Measurements from ENCODE around the gene PIGL. TPM values are rescaled to one million over a fixed set of nuclear protein-coding genes. Genes with fewer than 3 reads are reported as not detected.

The PIGL gene
- total RNA-seq, 1 experiment from 2014 or later, result 44.1 TPM

GRCh38 chr17:16181581-16181980, 35.4 kb upstream of the PIGL start:
- Mint-ChIP-seq H3K4me3 (no peak overlapping the region), H3K27me3 (ENCODE audit: low read depth) (no peaks in the 10 kb centered on the region), H3K36me3 (peaks cover 27% of the 10 kb centered on the region), H3K4me1 (peaks cover 8% of the 10 kb centered on the region; the same call in 1 of the 2 replicates), H3K27ac (no peak overlapping the region), H3K9me3 (no peaks in the 10 kb centered on the region; the same call in 1 of the 2 replicates)
- CTCF ChIA-PET, result no interaction called here
- no peak for TF ChIP-seq FOXJ3 (CRISPR knock-in tag; IDR thresholded peaks at IDR 0.05; ENCODE audit: borderline replicate concordance)
- no peak for TF ChIP-seq OVOL2 (CRISPR knock-in tag; IDR thresholded peaks at IDR 0.05; ENCODE audit: borderline replicate concordance)
- ATAC-seq, result no peak
- no peak for DNase-seq (ENCODE audit: low spot score)
- POLR2A ChIA-PET, result no interaction called here

DNA sequence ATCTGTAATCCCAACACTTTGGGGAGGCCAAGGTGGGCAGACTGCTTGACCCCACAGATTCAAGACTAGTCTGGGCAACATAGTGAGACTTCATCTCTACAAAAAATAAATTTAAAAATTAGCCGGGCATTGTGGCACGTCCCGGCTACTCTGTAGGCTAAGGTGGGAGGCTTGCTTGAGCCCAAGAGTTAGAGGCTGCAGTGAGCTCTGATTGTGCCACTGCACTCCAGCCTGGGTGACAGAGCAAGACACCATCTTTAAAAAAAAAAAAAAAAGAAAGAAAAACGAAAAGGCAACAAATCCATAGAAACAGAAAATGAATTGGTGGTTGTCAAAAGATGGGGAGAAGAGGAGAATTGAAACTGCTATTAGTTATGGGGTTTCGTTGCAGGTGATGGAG, 29.4 kb upstream of the PIGL start:
- Mint-ChIP-seq H3K9me3 (no peaks in the 10 kb centered on the region), H3K4me3 (no peak overlapping the region), H3K36me3 (peaks cover 29% of the 10 kb centered on the region), H3K27ac (no peak overlapping the region), H3K4me1 (peaks cover 7% of the 10 kb centered on the region; the same call in 1 of the 2 replicates), H3K27me3 (ENCODE audit: low read depth) (no peaks in the 10 kb centered on the region)
- CTCF ChIA-PET, result no interaction called here
- DNase-seq (ENCODE audit: low spot score), result no peak
- no peak for ATAC-seq
- TF ChIP-seq CBFB (CRISPR knock-in tag; IDR thresholded peaks at IDR 0.05; ENCODE audit: low read depth) (no peak), SMAD4 (CRISPR knock-in tag; IDR thresholded peaks at IDR 0.05) (no peak), ZNF263 (CRISPR knock-in tag; IDR thresholded peaks at IDR 0.05; ENCODE audit: low read depth) (no peak), ZNF671 (CRISPR knock-in tag; IDR thresholded peaks at IDR 0.05) (no peak), OVOL2 (CRISPR knock-in tag; IDR thresholded peaks at IDR 0.05; ENCODE audit: borderline replicate concordance) (no peak), CREM (CRISPR knock-in tag; IDR thresholded peaks at IDR 0.05) (no peak), ZNF396 (CRISPR knock-in tag; IDR thresholded peaks at IDR 0.05; ENCODE audit: borderline replicate concordance) (no peak), RELA (CRISPR knock-in tag; IDR thresholded peaks at IDR 0.05; ENCODE audit: borderline replicate concordance) (no peak), ATF1 (CRISPR knock-in tag; IDR thresholded peaks at IDR 0.05) (no peak), ZNF121 (CRISPR knock-in tag; IDR thresholded peaks at IDR 0.05) (no peak), NFATC4 (CRISPR knock-in tag; IDR thresholded peaks at IDR 0.05) (no peak), ZNF423 (CRISPR knock-in tag; IDR thresholded peaks at IDR 0.05) (no peak), IRF1 (CRISPR knock-in tag; IDR thresholded peaks at IDR 0.05) (no peak), FOXK1 (CRISPR knock-in tag; IDR thresholded peaks at IDR 0.05) (no peak)
- TF ChIP-seq, protein P1, sequence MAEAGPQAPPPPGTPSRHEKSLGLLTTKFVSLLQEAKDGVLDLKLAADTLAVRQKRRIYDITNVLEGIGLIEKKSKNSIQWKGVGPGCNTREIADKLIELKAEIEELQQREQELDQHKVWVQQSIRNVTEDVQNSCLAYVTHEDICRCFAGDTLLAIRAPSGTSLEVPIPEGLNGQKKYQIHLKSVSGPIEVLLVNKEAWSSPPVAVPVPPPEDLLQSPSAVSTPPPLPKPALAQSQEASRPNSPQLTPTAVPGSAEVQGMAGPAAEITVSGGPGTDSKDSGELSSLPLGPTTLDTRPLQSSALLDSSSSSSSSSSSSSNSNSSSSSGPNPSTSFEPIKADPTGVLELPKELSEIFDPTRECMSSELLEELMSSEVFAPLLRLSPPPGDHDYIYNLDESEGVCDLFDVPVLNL (CRISPR knock-in tag; IDR thresholded peaks at IDR 0.05; ENCODE audit: borderline replicate concordance, low read depth), result no peak
- TF ChIP-seq, protein P2, sequence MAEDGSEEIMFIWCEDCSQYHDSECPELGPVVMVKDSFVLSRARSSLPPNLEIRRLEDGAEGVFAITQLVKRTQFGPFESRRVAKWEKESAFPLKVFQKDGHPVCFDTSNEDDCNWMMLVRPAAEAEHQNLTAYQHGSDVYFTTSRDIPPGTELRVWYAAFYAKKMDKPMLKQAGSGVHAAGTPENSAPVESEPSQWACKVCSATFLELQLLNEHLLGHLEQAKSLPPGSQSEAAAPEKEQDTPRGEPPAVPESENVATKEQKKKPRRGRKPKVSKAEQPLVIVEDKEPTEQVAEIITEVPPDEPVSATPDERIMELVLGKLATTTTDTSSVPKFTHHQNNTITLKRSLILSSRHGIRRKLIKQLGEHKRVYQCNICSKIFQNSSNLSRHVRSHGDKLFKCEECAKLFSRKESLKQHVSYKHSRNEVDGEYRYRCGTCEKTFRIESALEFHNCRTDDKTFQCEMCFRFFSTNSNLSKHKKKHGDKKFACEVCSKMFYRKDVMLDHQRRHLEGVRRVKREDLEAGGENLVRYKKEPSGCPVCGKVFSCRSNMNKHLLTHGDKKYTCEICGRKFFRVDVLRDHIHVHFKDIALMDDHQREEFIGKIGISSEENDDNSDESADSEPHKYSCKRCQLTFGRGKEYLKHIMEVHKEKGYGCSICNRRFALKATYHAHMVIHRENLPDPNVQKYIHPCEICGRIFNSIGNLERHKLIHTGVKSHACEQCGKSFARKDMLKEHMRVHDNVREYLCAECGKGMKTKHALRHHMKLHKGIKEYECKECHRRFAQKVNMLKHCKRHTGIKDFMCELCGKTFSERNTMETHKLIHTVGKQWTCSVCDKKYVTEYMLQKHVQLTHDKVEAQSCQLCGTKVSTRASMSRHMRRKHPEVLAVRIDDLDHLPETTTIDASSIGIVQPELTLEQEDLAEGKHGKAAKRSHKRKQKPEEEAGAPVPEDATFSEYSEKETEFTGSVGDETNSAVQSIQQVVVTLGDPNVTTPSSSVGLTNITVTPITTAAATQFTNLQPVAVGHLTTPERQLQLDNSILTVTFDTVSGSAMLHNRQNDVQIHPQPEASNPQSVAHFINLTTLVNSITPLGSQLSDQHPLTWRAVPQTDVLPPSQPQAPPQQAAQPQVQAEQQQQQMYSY (CRISPR knock-in tag; IDR thresholded peaks at IDR 0.05), result no peak
- TF ChIP-seq, protein P3, sequence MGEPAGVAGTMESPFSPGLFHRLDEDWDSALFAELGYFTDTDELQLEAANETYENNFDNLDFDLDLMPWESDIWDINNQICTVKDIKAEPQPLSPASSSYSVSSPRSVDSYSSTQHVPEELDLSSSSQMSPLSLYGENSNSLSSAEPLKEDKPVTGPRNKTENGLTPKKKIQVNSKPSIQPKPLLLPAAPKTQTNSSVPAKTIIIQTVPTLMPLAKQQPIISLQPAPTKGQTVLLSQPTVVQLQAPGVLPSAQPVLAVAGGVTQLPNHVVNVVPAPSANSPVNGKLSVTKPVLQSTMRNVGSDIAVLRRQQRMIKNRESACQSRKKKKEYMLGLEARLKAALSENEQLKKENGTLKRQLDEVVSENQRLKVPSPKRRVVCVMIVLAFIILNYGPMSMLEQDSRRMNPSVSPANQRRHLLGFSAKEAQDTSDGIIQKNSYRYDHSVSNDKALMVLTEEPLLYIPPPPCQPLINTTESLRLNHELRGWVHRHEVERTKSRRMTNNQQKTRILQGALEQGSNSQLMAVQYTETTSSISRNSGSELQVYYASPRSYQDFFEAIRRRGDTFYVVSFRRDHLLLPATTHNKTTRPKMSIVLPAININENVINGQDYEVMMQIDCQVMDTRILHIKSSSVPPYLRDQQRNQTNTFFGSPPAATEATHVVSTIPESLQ (CRISPR knock-in tag; IDR thresholded peaks at IDR 0.05), result no peak
- TF ChIP-seq, protein P4, sequence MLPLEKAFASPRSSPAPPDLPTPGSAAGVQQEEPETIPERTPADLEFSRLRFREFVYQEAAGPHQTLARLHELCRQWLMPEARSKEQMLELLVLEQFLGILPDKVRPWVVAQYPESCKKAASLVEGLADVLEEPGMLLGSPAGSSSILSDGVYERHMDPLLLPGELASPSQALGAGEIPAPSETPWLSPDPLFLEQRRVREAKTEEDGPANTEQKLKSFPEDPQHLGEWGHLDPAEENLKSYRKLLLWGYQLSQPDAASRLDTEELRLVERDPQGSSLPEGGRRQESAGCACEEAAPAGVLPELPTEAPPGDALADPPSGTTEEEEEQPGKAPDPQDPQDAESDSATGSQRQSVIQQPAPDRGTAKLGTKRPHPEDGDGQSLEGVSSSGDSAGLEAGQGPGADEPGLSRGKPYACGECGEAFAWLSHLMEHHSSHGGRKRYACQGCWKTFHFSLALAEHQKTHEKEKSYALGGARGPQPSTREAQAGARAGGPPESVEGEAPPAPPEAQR (CRISPR knock-in tag; IDR thresholded peaks at IDR 0.05), result no peak
- TF ChIP-seq, protein P5, sequence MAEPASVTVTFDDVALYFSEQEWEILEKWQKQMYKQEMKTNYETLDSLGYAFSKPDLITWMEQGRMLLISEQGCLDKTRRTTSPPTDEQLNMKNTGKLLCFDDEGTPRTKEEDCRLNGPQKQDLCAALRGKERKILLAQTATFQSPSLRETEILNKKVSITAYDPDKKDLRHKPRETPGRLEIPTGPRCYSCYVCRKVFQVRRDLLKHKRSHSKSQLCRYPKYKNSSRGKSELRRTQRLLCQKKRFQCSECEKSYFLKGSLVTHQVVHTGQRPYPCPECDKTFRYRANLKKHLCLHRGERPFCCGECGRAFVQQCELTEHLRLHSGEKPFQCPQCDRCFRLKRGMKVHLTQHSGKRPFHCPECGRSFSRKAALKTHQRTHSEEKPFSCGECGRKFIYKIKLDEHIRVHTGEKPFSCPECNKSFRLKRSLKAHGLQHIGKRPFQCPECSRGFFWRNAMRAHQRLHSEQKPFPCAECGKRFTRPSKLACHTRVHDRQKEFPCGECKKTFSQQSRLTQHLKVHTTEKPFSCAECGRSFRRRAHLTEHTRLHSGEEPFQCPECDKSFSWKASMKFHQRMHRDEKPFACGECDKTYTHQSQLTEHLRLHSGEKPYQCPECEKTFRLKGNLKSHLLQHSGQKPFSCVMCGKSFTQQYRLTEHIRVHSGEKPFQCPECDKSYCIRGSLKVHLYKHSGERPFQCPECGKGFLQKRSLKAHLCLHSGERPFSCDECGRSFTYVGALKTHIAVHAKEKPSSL (CRISPR knock-in tag; conservative IDR thresholded peaks at IDR 0.05), result no peak
- POLR2A ChIA-PET, result no interaction called here

Measured in WTC11 (cell line).